ENCODE results near the gene CRYBG2.
"Not testable (repeated sequence)": the region's sequence is repeated elsewhere in the genome, so short reads cannot be mapped to it uniquely, and the experiment has no call there.

CRYBG2 gene

GRCh38 chr1:26318338-26319064, 35.4 kb downstream of the CRYBG2 start:
- DNase-seq (ENCODE audit: low read depth) = no peak

- peak; percentile 70 for DNase-seq (ENCODE audit: low read depth)
Observed at GRCh38 chr1:26317612-26318337, 36.2 kb downstream of the CRYBG2 start, which contains the start of gene CD52. TSS of gene CD52 (plus strand) at chr1:26317958. CDS start at chr1:26318018, 60 bp downstream.

DNA sequence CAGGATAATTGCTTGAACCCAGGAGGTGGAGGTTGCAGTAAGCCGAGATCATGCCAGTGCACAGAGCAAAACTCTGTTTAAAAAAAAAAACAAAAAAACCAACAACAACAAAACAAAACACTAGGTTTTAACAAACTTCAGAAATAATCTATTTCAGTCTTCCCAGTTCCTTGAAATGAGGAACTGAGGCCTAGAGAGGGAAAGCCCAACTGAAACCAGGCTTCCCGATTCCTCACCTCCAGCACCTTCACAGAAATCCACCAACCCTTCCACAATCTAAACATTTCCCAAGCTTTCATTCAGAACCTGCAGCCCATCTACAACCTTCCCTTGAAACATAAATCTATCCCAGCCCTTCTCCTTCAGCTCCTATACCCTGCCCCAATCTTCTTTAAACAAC, 36.8 kb downstream of the CRYBG2 start:
- no peak for DNase-seq (ENCODE audit: low read depth)

GRCh38 chr1:26315874-26316850, 37.8 kb downstream of the CRYBG2 start:
- no peak for DNase-seq (ENCODE audit: low read depth)

- no peak for DNase-seq (ENCODE audit: low read depth)
Observed at GRCh38 chr1:26314501-26314900, 39.4 kb downstream of the CRYBG2 start.

DNA sequence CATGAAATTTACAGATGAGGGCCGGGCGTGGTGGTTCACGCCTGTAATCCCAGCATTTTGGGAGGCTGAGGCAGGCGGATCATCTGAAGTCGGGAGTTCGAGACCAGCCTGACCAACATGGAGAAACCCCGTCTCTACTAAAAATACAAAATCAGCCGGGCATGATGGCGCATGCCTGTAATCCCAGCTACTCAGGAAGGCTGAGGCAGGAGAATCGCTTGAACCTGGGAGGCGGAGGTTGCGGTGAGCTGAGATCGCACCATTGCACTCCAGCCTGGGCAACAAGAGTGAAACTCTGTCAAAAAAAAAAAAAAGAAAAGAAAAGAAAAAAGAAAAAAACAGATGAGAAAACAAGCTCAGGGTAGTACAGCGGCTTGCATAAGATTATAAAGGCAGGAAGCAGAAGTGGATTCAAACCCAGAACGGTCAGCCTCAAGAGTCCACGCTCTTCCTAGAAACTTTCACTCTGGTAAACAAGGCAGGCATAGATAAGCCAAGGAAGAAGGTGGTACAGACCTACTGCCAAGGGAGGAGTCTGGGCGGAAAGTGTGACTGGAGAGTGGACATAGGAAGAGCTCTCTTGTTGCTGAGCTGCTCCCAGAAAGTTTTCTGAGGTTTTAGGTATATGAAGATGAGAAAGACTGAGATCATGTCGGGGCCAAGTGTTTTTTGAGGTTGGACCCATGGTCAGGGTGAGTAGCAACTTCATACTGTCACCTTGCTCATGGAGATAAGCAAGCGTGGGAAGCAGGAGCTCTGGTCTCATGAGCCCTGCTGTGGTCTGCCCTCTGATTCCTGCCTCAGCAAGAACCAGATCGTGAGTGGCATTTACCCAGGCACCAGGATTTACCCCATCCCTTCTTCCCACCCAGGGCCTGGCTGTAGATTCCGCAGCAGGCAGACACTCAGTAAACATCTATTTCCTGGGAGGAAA, 45.7 kb downstream of the CRYBG2 start:
- not testable (repeated sequence) for DNase-seq (ENCODE audit: low read depth)

DNA sequence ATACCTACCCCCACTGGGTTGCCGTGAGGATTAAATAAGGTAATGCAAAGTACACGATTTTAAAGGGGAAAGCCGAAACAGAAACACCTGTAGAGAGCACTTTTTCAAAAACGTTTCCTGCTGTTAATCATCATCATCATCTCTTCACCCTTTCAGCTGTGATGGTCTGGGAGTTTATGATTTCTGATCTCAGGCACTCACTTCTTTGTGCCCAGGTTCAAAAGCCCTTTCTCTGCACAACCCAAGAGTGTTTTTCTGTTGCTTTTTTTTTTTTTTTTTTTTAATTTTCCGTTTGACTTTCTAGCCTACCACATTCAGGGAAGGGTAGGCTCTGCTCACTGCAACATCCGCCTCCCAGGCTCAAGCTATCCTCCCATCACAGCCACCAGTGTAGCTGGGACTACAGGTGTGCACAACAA, 46.6 kb downstream of the CRYBG2 start:
- DNase-seq (ENCODE audit: low read depth) = no peak

GRCh38 chr1:26306290-26307229, 47.4 kb downstream of the CRYBG2 start, which contains the start of gene UBXN11:
TSS of gene UBXN11 (minus strand) at chr1:26306636. CDS start at chr1:26302883, 3,753 bp downstream.
- DNase-seq (ENCODE audit: low read depth) = peak; percentile 91

- DNase-seq (ENCODE audit: low read depth) = no peak
Observed at GRCh38 chr1:26305667-26306289, 48.2 kb downstream of the CRYBG2 start.

GRCh38 chr1:26302733-26303405, 51.1 kb downstream of the CRYBG2 start:
- no peak for DNase-seq (ENCODE audit: low read depth)

DNA sequence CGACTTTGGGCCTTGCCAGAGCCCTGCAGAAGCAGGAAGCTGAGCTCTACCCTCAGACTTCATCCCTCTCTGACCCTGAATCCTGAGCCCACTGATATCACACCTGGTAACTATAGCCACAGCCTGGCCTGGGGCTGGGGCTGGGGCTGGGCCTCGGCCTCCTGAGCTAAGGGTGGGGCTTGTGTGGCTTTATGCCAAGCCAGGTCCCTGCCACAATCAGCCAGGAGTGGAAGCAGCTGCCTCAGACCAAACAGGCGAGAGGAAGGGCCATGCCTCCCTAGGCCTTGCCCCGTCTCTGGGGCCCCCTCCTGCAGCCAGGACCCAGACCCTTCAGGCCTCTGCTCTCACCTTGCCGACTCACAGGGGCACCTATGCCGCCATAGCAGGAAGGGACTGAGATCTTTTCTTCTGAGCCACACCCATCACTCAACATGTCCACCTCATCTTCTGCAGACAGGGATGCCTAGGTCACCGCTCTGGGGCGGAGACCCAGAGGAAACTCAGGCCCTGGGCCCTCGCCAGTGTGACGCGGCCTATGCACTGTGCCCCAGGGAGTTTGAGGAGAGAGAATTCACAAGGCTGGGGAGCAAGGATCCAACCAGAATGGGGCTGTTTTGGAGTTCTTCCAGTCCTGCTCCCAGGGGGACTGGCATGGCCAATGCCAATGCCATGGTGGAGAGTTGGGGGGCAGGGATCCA, 53.2 kb downstream of the CRYBG2 start:
- DNase-seq (ENCODE audit: low read depth) = no peak

DNA sequence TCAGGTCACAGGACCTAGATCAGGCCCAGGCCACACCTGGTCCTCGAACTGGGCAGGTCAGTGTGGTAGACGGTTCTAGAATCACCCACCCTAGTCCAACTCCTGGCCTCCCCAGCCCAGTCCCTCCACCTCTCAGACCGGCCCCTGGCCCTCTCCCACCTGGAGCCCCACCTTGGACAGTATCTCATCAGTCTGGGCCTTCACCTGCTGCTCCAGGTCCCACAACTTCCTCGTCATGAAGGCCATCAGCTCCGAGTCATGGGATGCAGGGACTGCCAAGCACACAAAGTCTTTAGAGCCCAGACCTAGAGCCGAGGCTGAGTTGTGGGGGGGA, 56.2 kb downstream of the CRYBG2 start:
- no peak for DNase-seq (ENCODE audit: low read depth)

DNA sequence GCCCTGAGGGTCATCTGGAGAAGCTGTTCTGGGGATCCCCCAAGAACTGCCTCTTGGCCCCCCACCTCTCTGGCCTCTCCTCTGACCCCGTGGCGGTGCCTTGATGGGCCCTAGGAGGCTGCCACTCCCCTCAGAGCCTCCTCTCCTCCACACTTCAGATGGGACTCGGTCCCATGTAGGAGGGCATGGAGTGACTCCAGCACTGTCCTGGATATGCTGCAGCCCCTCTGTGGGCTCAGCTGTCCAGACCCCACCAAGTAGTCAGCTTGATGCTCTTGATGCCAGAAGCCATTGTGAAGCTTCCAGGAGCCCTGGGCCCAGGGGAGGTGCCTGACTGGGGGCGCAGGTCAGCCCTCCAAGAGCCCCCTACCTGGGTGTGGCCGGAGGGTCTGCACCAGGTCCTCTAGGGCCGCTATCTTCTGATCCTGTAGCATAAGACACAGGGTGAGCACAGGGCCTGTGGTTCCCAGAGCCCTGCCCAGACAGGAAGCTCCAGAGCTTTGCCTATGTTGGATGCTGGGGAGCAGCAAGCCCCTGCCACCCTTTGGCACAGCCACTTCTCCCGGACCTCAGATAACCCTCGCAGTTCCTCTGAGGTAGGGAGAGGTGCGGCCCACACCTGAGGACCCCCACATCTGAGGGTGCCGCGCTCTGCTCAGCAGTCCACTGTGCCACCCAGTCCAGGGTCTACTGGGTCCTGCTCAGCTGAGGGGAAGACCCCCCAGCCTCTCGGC, 56.7 kb downstream of the CRYBG2 start:
- DNase-seq (ENCODE audit: low read depth) = no peak

GRCh38 chr1:26296340-26297056, 57.4 kb downstream of the CRYBG2 start:
- DNase-seq (ENCODE audit: low read depth) = no peak

DNA sequence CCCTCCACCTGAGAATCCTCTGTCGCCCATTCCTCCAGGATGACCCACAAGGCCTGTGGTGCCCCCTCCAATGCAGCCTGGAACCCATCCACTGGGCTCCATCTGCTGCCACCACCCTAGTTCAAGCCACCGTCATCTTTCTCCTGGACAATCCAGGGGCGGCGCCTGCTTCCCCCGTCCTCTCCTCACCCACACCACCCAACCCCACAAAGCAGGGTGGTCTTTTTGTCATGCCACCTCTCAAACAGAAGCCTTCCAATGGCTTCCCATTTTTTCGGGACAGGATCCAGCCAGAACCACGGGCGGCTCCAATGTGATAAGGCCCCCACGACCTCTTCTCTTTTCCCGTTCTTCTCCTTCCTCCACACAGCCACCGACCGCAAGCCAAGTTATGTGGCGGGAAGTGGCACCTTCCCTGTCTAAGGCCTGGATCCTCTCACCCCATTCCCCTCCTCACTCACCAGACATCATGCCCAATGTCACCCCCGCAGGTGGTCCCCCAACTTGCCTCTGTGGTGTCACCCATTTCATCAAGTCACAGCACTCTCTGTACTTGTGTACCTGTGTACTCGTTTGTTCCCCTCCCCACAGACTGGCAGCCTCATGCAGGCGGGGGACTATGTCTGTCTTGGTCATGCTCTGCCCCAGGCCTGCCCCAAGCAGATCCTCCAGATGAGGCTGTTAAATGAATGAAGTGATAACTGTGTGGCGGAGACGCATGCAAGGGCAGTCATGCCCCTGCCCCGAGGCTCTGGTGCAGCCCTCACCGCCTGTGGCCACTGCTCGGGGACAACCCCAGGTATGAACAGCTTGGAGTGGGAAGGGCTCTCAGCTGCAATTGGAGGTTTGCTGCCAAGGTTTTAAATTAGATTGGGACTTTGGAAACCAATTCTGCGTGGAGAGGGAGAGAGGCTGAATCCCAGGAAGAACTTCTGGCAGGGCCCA, 58.5 kb downstream of the CRYBG2 start:
- DNase-seq (ENCODE audit: low read depth) = no peak

All from T-helper 22 cell (primary cell).